Ureter (tissue), 1 donor: ENCODE measurements around the gene NFE2. TPM values are rescaled to one million over a fixed set of nuclear protein-coding genes. Genes with fewer than 3 reads are reported as not detected.
A peak's percentile ranks its signal among the peaks of the same experiment; 100 is the strongest.

Experiments used
- DNase-seq: peaks from one replicate; pipeline ENCODE4 v3.0.0-alpha.2; 2020; ENCODE audit warnings: low spot score
- total RNA-seq: library from RNA; stranded (reverse); gene quantifications from one replicate; pipeline ENCODE4 v1.2.4, GENCODE V29; 2023
- donor health status: DM: yes; HTN: yes; CAD: no.

Gene NFE2
- total RNA-seq, 1 donor from 2014 or later, result 0.57 TPM

DNA sequence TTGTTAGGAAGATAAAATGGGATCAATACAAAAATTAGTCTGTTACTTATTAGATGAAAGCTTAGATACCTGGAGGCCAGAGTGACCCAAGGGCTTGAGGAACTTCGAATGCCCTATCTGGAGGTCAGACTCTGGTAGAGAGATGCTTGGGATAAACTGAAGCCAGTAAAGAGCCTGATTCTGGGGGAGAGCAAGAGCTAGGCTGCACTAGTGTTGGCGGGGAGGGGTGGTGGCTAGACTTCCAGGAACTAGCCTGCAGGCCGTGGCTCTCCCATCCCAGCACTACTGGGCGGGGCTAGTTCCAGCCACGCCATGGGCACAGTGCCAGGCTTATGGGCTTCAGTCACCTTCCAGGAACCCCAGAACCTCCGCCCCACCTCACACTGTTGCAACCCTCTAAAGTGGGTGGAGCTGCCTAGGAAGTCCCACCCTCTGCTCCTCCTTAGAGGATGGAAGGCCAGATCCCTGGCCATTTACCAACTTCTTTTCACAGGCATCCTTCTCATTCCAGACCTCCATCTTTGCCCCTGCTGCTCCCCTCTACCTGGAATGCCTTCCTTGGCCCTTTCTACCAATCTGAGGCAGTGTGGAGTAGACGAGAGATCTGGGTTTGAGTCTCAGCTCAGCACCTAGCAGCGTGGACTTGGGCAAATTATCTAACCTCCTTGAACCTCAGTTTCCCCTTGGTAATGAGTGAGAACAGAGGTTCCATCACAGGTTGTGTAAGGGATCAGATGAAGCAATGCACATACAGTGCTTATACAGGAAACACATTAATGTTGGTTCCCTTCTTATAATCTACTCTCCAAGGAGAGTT is 6.3 kb upstream of the NFE2 start:
- peak; percentile 94 for DNase-seq

DNA sequence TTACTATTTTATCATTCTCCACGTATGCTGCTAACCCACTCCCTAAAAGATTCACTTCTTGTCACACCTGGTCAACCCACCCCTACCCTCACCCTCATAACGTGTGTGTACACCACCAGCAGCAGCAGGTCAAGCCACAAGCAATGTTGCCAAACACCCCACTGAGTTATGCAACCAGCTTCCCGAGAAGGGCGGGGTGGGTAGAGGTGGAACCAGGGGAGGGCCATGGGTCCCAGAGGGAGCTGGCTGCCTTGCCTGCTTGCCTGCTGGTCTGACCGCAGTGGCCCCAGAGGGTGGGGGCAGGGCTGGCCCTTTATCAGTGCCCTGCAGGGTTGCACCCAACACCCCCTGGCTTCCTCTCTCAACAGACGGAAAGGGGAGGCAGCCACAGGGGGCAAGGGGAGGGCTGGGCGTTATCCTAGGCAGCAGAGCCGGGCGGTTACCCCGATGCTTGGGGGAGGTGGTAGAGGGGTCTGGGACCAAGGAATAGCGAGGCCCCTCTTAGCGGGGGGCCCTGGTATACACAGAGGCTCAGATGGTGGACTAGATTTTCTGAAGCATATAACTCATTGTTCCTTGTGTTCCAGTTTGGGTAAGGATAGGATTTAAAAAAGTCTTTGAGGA is 3.5 kb upstream of the NFE2 start:
- peak; percentile 89 for DNase-seq

DNA sequence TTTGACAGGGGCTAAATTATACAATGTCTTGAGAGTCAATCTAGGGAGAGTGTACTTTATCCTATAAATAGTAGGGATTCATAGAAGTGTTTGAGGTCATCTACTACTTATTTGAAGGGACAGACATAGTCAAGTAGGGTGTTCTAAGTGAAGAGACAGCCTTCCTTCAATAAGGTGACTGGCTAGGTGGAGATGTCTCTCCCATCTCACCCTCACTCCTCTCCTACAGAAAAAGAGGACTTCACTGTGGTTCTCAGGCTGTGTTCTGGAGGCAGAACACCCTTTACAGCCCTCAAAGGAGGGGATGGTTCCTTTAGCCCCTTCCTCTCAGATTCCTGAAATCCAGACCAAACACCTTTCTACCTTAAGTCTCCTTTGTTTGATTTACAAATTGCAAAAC is 2.8 kb upstream of the NFE2 start:
- DNase-seq, result no peak

DNA sequence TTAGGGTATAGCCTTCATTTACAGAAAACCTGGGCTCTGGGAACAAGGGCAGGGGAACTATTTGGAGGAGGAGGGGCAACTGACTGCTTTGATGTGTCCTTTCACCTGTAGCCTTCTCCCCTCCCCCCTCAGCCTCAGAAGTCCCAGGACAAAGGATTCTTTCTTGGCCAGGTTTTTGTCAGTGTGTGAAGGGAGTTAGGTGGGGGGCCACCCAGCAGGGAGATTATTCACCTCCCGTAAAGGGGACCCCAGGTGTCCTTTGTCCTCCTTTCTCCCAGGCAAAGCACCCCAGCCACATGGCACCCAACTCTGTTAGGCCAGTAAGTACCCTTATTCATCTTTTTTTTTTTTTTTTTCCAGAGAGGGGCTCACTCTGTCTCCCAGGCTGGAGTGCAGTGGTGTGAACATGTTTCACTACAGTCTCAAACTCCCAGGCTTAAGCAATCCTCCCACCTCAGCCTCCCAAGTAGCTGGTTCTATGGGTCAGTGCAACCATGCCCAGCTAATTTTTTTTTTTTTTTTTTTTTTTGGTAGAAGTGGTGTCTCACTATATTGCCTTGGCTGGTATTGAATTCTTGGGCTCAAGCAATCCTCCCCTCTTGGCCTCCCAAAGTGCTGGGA is 723 bp upstream of the NFE2 start:
- DNase-seq, result no peak

DNA sequence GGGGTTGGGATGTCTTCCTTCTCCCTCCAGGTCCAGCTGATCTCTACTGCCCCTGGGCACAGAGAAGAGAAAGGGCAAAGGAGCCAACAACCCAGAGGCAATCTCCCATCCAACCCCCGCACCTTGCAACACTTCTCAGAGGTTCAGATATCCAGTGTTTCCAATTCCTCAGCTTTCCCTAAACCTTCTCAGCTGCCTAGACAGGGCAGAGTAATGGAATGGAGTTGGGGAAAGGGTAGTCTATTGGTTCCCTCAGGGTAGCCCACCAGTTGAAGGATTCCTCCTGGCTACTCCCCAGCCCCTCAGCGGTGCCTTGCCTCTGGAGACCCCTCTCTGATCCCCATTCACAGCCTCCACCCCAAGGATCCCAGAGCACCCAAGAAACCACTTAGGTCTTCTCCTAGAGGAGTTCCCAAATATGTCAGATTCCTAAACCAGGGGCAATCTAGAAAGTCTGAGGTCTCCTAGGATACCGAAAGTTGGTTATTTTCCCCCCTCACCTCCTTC is 537 bp downstream of the NFE2 start:
- DNase-seq, result no peak

DNA sequence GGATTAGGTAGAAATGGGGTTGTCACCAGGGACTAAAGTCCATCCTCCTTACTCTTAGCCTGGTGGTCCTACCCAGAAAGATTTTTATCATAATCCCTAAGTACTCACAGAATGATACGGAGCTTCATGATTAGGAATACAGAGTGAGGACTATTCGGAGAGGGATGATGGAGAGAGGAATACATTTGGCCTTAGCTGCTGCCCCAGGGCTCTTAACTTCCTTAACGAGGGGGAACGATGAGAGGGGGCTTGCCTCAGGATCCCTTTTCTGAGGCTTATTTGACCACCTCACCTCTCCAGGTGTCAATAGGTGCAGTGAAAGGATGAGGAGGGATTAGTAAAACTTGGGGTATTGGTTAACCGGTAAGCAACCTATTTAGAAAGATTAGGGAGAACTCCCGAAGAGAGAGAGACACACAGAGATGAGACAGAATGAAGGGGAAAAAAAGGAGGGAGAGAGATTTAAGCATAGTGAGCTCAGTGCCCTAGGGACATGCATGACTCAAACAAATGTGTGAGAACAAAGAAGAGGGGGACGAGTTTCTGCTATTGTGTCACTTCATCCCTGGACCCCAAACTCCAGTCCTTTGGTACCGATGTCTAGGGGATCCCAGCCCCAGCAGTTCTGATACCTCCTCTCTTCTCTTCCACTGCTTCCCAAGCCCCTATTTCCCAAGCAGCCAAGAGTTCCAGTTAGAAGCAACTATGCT is 1.1 kb downstream of the NFE2 start:
- DNase-seq, result no peak

DNA sequence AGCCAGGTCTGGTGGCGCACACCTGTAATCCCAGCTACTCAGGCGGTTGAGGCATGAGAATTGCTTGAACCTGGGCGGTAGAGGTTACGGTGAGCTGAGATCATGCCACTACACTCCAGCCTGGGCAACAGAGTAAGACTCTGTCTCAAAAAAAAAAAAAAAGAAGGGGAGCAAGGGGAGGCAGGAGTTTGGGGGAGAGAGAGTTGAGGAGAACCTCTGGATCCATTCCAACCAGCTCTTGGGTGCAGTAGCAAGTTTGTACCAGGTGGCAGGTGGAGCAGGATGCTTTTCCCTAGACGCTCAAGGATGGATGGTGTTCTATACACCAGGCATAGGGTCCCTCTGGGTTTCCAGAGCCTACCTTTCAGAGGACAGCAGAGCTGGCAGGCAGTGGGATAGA is 1.9 kb downstream of the NFE2 start:
- DNase-seq, result no peak

DNA sequence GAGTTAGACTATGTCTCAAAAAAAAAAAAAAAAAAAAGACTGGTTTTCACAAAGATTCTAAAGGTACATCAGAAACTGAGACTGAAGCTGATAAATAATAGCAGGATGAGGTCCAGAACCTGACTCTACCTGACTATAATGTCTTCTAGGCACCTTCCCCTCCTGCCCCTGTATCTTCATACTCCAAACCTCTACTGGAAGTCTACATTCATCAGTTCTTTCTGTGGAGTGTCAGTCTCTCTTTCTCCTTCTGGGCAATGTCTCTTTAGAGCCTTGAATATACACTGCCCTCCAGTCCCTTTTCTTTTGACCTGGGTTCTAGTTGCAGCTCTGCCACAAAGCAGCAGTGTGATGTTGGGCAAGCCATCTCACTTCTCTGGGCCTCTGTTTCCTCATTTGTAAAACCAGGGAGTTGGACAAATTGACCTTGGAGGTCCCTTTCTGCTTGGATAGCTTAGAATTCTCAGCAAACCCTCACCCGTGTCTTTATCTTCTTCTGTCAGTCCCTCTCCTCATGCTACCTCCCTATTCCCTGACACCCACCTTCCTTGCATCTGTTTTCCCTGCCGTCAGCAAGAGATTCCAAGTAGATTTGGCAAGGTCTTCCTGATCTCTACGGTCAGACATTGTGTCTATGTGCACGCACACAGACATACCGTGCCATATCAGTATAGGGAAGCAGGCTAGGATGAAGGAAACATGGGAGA is 4.3 kb downstream of the NFE2 start:
- no peak for DNase-seq

DNA sequence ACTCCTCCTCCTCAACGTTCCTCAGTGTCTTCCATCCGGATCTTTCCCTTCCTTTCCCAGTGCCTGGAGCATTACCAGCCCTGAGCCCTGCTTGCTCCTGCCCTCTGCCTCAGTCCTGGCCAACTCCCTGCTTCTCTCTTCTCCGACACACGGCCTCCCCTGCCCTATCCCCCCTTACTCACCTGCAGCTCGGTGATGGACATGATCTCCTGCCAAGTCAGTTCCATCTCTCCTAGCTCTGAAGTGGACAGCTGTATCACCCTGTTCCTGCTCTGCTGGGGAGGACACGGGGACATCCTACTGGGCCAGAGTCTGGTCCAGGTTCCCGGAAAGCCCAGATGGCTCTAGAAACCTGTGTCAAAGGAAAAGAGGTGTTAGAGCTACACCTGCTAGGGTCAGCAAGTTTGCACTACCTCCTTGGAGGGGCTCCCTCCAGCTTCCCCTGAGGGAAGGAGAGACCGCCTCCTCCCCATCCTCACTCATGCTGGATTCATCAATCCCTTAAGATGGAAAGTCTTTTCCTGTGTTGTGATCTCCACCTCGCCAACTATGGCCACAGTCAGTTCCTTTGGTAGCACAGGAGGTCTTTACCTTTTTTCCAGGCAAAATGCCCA is 5.8 kb downstream of the NFE2 start:
- DNase-seq, result no peak

DNA sequence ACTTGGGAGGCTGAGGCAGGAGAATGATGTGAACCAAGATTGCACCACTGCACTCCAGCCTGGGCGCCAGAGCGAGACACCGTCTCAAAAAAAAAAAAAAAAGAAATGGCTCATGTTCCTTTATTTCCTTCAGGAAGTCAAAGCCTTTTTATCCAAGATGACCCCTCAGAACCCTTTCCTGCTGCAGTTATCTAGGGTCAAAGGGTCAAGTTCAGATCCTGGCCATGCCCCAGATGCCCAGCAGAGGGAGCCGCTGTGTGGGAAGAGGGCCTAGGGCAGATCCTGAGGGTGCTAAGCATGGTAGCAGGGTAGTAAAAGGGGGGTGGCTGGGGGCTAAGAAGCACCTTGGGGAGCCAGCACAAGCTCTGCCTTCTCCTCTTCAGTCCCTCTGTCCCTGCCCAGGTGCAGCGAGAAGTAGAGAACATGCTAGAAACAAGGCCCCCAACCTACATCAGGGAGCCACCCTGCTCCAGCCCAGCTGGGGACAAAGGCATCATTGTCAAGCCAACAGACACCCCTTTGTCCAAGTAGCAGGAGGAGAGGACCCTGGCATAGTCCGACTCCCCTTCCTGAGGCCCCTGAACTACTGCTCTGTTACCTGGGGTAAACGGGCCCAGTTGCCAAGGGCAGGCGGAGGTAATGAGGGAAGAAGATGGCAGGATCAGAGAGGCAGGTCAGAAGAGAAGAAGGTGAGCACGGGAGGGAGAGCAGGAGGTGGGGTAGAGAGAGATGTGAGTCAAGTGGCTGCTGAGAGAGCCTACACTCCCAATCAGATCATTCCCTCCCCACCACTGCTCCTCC is 6.5 kb downstream of the NFE2 start:
- DNase-seq, result no peak

DNA sequence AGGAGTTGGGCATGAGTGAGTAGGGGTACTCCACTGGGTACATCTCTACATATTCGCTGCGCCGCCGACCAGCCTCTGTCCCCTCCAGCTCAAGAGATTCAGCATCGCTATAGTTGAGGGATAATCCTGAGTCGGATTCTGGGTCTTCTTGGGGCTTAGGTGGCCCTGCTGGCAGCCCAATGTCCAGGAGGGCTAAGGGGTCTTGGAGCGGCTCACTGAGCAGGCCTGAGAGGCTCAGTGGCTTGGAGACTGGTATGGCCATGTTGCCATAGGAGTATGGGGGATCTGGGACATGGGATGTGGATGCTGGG is 7.9 kb downstream of the NFE2 start:
- DNase-seq, result no peak

DNA sequence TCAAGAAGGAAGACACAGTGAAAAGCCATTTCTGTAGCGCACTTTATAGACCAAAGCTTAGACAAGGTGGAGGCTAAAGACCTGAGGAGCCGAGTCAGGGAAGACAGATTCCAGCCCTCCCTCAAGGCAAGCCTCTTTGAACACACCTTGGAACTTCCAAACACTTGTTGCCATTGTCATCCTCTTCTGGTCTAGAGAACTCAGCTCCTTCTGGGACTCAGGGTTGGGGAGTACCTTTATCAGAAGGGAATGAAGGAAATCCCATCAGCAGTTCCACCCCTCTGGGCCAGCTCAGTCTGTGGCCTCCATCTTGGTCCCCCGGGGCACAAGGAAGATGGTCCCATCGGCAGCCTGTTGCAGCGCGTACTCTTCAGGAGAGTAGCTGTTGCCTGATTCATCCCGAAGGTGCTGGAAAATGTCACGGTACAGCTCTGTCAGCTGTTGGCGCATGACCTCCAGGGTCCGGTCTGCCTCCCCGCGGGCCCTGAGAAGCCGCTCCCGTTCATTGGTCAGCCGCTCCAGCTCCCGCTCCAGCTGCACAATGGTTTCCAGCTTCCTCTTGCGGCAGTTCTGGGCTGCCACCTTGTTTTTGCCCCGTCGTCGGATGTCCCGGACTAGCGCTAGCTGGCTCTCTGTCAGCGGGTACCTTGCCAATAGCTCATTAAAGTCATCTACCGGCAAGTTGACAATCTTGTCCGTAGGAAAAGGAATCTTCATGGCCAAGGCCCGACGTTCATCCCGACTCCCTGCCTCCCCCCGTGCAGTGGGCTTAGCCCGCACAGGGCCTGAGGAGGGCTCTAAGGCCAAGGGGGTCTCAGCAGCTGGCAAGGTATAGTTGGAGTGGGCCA is 8.5 kb downstream of the NFE2 start:
- DNase-seq, result no peak

DNA sequence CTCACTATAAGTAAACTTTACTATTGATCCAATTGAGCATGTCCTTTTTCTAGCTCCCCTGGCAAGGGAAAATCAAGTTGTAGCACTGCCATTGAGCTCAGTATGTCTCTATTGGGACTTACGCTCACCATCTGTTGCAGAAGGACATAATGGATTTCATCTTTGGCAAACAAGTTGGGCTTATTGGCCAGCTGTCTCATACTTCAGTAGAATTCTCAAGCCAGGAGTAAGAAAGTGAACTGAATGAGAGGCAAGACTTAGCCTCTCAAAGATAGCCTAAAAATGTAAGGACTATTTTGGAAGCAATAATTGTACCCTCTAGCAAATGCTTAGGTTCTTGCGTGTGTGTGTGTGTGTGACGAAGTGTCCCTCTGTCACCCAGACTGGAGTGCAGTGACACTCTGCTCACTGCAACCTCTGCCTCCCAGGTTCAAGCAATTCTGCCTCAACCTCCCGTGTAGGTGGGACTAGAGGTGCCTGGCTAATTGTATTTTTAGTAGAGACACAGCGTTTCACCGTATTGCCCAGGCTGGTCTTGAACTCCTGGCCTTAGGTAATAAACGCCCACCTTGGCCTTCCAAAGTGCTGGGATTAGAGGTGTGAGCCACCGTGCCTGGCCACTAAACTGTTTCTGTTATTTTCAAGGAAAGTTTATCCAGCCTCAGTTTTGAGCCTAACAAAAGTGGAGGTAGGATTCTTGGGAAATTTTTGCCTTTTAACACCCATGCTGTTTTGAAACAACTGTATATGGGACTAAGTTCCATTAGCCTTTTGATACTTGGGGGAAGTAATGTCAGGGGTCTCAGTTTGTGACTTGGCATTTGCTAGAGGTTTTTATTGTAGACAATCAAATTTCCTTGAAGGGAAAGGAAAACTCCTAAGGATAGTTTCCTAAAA is 13.3 kb downstream of the NFE2 start:
- DNase-seq, result no peak

DNA sequence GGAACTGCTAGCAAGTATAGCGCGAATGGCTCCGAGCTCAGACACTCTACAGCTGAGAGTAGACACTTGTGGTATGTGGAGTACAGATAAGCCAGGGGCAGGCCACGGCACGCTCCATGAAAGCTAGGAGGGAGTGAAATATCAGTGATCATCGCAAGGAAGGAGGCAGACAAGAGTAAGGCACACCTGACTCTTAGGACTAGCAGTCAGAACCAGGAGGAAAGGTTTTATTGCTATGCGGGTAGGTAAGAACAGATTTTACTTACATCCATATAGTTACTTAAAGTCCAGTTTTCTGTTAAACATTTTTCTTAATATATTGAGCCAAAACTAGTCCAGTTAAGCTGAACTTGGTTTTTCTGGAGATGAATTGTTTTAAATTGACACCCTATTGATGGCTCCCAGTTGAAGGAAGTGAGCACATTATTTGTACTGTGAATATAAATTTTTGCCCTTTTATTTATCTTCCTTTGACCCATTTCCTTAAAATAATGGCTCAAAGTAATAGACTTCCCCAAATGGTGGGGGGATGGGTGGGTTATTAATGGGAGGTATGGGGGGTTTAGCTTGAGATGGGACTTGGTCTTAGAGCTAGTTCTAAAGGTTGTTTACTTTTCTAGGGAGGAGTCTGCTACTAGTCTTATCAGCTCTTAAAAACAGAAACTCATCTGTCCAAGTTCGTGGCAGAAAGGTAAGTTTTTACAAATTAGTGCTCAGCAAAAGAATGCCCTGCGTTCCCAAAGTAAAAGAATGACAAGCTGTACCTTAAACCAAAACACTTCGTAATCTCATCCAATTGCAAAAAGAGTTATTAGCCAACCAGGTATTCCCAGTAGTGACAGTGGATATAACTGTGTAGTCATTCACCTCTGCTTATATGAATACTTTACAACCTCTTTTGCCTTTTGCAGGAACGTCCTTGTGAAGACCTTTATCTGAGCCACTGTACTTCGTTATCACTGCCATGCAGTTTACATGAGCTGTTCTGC is 14.5 kb downstream of the NFE2 start:
- no peak for DNase-seq

DNA sequence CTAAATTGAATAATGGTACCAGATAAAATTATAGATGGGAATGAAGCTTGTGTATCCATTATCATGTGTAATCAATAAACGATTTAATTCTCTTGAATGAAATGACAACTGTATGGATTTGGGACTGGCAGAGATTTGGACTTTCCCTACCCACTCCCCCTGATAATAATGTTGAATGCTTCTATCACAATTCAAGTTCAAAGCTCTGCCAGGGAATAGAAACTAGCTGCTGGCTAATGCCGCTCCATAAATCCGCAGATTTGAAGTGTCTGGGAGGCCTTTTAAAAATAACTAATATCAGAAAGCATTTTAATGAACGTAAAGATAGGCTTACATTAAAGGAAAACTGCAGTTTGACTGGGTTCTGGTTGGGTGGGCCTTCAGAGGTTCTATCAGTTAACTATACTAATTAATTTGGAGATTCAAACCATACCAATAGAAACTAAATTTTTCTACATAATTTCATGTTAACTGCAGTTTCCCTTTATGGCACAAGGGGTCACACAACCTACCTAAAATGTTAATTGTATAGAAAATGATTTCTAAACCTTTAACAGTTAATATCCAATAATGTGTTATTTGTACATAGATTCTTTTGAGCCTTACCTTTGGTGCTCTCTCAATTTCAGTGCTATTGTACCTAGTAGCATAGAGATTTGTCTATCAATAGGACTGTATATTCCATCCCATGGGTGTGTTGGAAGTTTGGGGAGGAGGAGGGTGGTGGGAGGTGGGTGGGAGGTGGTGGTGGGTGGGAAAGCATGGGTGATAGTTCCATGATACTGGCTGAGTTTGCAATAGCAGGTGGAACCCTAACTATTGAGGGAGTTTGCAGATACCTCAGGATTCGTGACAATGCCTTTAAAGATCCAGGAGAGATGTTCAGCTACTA is 15.4 kb downstream of the NFE2 start:
- DNase-seq, result no peak
